GM19238 (cell line): ENCODE measurements around the gene CLPTM1.

Source experiments
- DNase-seq: peaks from one replicate; pipeline ENCODE4 v3.0.0; 2011; ENCODE audit warnings: low spot score; ENCODE audit not compliant: insufficient read length

Gene CLPTM1

GRCh38 chr19:45008552-45008951, 53.4 kb downstream of the CLPTM1 start:
- DNase-seq = no peak

- DNase-seq = no peak
Observed at GRCh38 chr19:45009625-45010255, 54.6 kb downstream of the CLPTM1 start.

- DNase-seq = no peak
Observed at GRCh38 chr19:45010306-45010705, 55.1 kb downstream of the CLPTM1 start.

- no peak for DNase-seq
Observed at GRCh38 chr19:45011959-45012358, 56.8 kb downstream of the CLPTM1 start.

DNA sequence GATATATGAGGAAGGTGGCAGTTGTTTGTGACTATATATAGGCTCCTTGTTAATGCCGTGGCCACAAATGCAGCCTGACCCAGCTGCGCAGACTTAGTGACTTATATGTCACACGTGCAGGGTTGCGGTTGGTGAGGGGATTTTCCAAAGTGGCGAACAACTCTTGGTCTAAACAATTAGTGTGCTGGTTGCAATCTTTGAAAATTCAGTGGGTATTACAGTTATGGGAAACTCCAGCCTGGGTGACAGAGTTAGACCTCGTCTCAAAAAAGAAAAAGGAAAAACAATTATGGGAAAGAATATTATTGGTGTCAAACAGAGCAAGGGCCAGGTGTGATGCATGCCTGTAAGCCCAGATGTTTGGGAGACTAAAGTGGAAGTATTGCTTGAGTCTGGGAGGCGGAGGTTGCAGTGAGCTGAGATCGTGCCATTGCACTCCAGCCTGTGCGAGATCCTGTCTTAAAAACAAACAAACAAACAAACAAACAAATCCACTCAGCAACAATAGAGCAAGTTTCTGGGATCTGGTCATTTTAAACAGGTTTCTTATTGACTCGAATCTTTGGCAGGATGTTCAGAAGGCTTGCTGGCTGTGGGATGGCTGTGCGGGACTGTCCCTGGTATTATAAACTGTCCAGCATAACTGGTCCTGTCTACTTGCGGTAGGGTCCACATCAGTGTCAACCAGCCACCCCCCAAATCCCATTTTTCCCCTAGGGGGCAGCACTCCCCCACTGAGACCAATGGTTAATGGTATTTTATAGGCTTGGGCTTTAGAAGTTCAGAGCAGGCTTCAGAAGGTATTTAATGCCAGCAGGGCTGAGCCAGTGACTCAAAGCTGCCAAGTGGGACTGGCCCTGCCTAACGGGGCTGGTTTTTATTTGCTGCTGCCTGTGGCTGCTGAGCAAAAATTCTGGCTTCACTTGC, 61.5 kb downstream of the CLPTM1 start:
- DNase-seq = peak; percentile 83

GRCh38 chr19:45019187-45019586, 64.0 kb downstream of the CLPTM1 start:
- DNase-seq = no peak

DNA sequence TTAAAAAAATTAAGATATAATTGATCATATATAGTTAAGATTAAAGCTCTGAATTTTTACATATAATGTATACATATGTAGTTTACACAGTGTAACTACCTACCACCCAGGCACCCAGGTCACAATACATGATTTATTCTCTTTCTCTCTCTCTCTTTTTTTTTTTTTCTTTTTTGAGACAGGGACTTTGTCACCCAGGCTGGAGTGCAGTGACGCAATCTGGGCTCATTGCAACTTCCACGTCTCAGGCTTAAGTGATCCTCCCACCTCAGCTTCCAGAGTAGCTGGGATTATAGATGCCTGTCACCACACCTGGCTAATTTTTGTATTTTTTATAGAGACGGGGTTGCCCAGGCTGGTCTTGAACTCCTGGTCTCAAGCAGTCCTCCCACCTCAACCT, 64.9 kb downstream of the CLPTM1 start:
- no peak for DNase-seq

- DNase-seq = no peak
Observed at GRCh38 chr19:45021971-45022370, 66.8 kb downstream of the CLPTM1 start.

DNA sequence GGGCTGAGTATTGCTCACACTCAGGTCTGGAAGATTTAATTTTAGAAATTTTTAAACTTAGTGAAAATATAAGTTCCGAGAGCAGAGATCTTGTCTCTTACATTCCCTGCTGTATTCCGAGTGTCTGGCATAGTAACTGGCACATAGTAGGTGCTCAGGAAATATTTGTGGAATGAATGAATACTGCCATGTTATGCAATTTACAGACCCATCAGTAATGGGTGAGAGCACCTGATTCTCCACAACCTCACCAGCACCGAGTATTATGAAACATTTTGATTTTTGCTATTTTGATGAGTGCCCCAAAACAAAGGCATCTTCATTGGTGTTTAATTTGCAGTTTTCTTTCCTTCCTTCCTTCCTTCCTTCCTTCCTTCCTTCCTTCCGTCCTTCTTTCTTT, 67.9 kb downstream of the CLPTM1 start:
- DNase-seq = no peak

DNA sequence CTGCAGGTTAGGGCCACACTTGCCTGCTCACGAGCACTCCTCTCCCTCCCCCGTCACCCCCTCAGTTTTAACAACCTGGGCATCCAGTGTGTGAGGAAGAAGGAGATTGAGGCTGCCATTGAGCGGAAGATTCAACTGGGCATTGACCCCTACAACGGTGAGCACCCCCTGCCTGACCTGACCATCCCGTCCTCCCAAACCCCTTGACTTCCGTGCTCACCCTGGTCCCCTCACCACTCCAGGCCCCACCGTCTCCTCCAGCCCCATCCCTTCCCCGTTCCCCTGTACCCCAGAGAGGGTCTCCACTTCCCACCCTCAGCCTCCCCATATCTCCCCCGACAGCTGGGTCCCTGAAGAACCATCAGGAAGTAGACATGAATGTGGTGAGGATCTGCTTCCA, 70.1 kb downstream of the CLPTM1 start:
- DNase-seq = no peak

GRCh38 chr19:45027371-45027770, 72.2 kb downstream of the CLPTM1 start:
- no peak for DNase-seq

- no peak for DNase-seq
Observed at GRCh38 chr19:45030825-45031224, 75.6 kb downstream of the CLPTM1 start.

DNA sequence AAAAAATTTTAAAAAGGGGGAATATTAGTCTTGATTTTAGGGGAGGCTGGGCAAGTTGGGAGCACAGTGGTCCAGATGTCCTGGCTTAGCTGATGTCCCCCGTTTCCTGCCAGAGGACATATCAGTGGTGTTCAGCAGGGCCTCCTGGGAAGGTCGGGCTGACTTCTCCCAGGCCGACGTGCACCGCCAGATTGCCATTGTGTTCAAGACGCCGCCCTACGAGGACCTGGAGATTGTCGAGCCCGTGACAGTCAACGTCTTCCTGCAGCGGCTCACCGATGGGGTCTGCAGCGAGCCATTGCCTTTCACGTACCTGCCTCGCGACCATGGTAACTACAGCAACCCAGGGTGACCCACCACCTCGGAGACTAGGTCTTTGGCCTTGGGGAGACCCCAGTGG, 77.2 kb downstream of the CLPTM1 start:
- DNase-seq = no peak

GRCh38 chr19:45035755-45036154, 80.6 kb downstream of the CLPTM1 start:
- no peak for DNase-seq

- no peak for DNase-seq
Observed at GRCh38 chr19:45037393-45038169, 82.4 kb downstream of the CLPTM1 start.

DNA sequence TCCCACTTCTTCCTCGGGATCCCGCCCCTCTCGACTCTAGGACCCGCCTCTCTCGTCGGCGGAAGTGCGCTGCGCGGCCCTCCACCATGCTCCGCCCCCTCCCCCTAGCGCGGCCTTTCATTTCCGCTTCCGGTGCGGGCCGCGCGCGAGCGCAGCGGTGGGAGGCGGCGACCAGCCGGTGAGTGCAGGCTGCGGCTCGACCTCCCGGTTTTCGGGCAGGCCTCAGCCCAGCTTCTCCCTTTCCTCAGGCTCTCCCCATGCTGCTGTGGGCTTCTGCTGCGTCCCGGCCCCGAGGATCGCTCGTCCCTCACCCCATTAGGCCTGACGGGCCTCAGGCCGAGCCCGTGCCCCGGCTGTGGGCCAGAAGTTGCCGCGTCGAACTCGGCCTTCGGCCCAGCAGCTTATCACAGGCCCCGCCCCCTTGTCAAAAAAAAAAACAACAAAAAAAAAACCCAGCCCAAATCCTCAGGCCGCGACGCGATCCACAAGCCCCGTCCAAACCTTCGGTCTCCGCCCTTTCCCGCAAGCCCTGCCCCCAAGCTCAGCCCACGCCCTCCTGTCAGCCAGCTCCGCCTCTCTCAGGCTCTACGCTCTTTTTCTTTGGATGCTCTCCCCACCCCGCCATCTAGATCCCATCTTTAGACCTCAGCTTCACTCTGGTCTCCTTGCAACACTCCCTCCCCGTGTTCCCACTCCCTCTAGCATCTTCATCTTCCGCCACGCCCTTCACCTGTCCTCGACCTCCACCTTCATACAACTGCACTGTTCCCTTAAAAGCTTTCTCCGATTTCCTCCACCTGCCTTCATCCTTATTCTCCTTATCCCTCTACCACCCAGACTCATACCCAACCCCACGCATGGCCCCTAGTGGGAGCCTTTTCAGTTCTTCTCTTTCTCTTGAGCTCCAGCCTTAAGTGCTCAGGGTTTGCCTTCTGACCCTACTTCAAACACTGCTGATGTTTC, 84.0 kb downstream of the CLPTM1 start, which contains the start of gene CLASRP:
Gene CLASRP, plus strand, starts transcription at position 115 of the 963 bp plus-strand sequence. CDS start 1,168 bp downstream, outside the sequence.
- DNase-seq = peak; percentile 80

- no peak for DNase-seq
Observed at GRCh38 chr19:45040059-45040771, 85.0 kb downstream of the CLPTM1 start.

- no peak for DNase-seq
Observed at GRCh38 chr19:45041125-45041524, 85.9 kb downstream of the CLPTM1 start.
